H1 (cell line): ENCODE results near the gene PLK1. TPM values are rescaled to one million over a fixed set of nuclear protein-coding genes. Genes with fewer than 3 reads are reported as not detected.
"Not testable (repeated sequence)": the region's sequence is repeated elsewhere in the genome, so short reads cannot be mapped to it uniquely, and the experiment has no call there.

Source experiments
- CTCF ChIA-PET: fragments of 300-600 bp; sonication (Branson Sonifier 250); formaldehyde crosslinking; loops from one replicate; lab custom pipeline; 2021; ENCODE audit not compliant: partially characterized antibody; lab: Charles Lee
- POLR2A ChIA-PET: fragments of 300-600 bp; sonication (Branson Sonifier 250); formaldehyde crosslinking; loops from one replicate; lab custom pipeline; 2021; ENCODE audit warnings: inconsistent platforms; ENCODE audit not compliant: partially characterized antibody; lab: Charles Lee
- DNase-seq, 2 experiments: peaks; one replicate each; pipeline versions ENCODE4 v3.0.0 to v3.0.0-alpha.2; 2010 to 2022; ENCODE audit warnings: low spot score in 2 of 2, low read depth in 1 of 2, mixed read lengths in 1 of 2
- FAIRE-seq: peaks from 2 replicates; lab custom pipeline; 2011; peaks lifted over from hg19 to GRCh38; lab: Jason Lieb, UNC
- H2AFZ ChIP-seq: 2 replicates; pipeline ENCODE4 v1.8.1; 2012; ENCODE audit warnings: low read length, inconsistent platforms
- H2AK5ac ChIP-seq: 2 replicates; pipeline ENCODE4 v1.6.1; 2013; ENCODE audit warnings: low read depth, low read length
- H2BK120ac ChIP-seq: replicated peaks from 2 replicates; pipeline ENCODE3; 2013; ENCODE audit warnings: low read depth, low read length, inconsistent platforms
- H2BK12ac ChIP-seq: 2 replicates; pipeline ENCODE4 v1.6.1; 2013; ENCODE audit warnings: low read depth, low read length
- H2BK15ac ChIP-seq: 2 replicates; pipeline ENCODE4 v1.6.1; 2013; ENCODE audit warnings: low read length
- H2BK20ac ChIP-seq: 2 replicates; pipeline ENCODE4 v1.6.1; 2013; ENCODE audit warnings: low read length
- H2BK5ac ChIP-seq: 2 replicates; pipeline ENCODE4 v1.6.1; 2013; ENCODE audit warnings: low read depth, low read length
- H3K14ac ChIP-seq: 2 replicates; pipeline ENCODE4 v1.6.1; 2013; ENCODE audit warnings: inconsistent platforms; ENCODE audit not compliant: insufficient read length
- H3K18ac ChIP-seq: 2 replicates; pipeline ENCODE4 v1.6.1; 2013; ENCODE audit warnings: low read length; ENCODE audit errors: extremely low read depth
- H3K23ac ChIP-seq: 2 replicates; pipeline ENCODE4 v1.6.1; 2013; ENCODE audit warnings: inconsistent platforms; ENCODE audit not compliant: insufficient read length
- H3K23me2 ChIP-seq: 2 replicates; pipeline ENCODE4 v1.6.1; 2013; ENCODE audit warnings: low read depth, low read length
- H3K27ac ChIP-seq: 2 replicates; pipeline ENCODE4 v1.6.1; 2011; ENCODE audit warnings: low read depth, low read length, inconsistent platforms
- H3K27me3 ChIP-seq, 4 experiments: replicated peaks in 1 of 4; 1 replicate in 1 of 4; 2 replicates in 3 of 4; pipeline versions ENCODE4 v1.6.1 to v1.8.1; 2011 to 2013; ENCODE audit warnings: low read length in 3 of 4, mild to moderate bottlenecking in 3 of 4, inconsistent platforms in 2 of 4, mixed read lengths in 2 of 4, moderate library complexity in 1 of 4; ENCODE audit not compliant: control insufficient read depth in 3 of 4, insufficient read depth in 3 of 4; ENCODE audit errors: extremely low read depth in 1 of 4
- H3K36me3 ChIP-seq, 4 experiments: 2 replicates each; pipeline versions ENCODE4 v1.6.1 to v1.8.1; 2011 to 2013; ENCODE audit warnings: mild to moderate bottlenecking in 4 of 4, low read length in 3 of 4, moderate library complexity in 2 of 4, control low read depth in 1 of 4, inconsistent platforms in 1 of 4; ENCODE audit not compliant: insufficient read depth in 4 of 4, control insufficient read depth in 2 of 4
- H3K4ac ChIP-seq: replicated peaks from 2 replicates; pipeline ENCODE3; 2013; ENCODE audit warnings: low read length, low read depth, mixed read lengths, inconsistent platforms; ENCODE audit not compliant: insufficient read length
- H3K4me1 ChIP-seq, 4 experiments: replicated peaks in 1 of 4; 1 replicate in 1 of 4; 2 replicates in 3 of 4; pipeline versions ENCODE4 v1.6.1 to v1.8.1; 2011 to 2013; ENCODE audit warnings: low read length in 3 of 4, inconsistent platforms in 2 of 4, mixed read lengths in 1 of 4; ENCODE audit not compliant: insufficient read depth in 4 of 4, control insufficient read depth in 3 of 4
- H3K4me2 ChIP-seq, 2 experiments: 2 replicates each; pipeline versions ENCODE4 v1.6.1 to v1.8.1; 2011 to 2013; ENCODE audit warnings: low read depth in 2 of 2, low read length in 2 of 2, control low read depth in 1 of 2, inconsistent platforms in 1 of 2, mild to moderate bottlenecking in 1 of 2; ENCODE audit not compliant: insufficient read depth in 1 of 2
- H3K4me3 ChIP-seq, 4 experiments: fragments of 200-600, 300-600 bp in 1 of 4; sonication (generic), shearing (Covaris generic), sonication (Bioruptor Twin) in 1 of 4; 2 replicates each; pipeline versions ENCODE4 v1.5.1 to v1.8.1; 2011 to 2016; ENCODE audit warnings: low read length in 4 of 4, low read depth in 3 of 4, control low read depth in 2 of 4, inconsistent platforms in 2 of 4, mild to moderate bottlenecking in 2 of 4, mixed read lengths in 1 of 4, moderate library complexity in 1 of 4; ENCODE audit not compliant: insufficient read depth in 2 of 4; ENCODE audit errors: extremely low read depth in 1 of 4
- H3K56ac ChIP-seq: replicated peaks from 2 replicates; pipeline ENCODE3; 2013; ENCODE audit warnings: low read depth, mild to moderate bottlenecking, mixed read lengths, low read length, inconsistent platforms; ENCODE audit not compliant: insufficient read length
- H3K79me1 ChIP-seq: 2 replicates; pipeline ENCODE4 v1.6.1; 2013; ENCODE audit warnings: low read depth, low read length, control low read depth
- H3K79me2 ChIP-seq, 2 experiments: 2 replicates each; pipeline versions ENCODE4 v1.6.1 to v1.8.1; 2012 to 2013; ENCODE audit warnings: low read length in 2 of 2, mild to moderate bottlenecking in 2 of 2, inconsistent platforms in 1 of 2; ENCODE audit not compliant: insufficient read depth in 2 of 2, control insufficient read depth in 1 of 2
- H3K9ac ChIP-seq, 4 experiments: replicated peaks in 1 of 4; 1 replicate in 1 of 4; 2 replicates in 3 of 4; pipeline versions ENCODE4 v1.6.1 to v1.8.1; 2011 to 2013; ENCODE audit warnings: low read depth in 3 of 4, low read length in 3 of 4, control low read depth in 2 of 4, mild to moderate bottlenecking in 2 of 4, moderate library complexity in 2 of 4, inconsistent platforms in 1 of 4; ENCODE audit errors: extremely low read depth in 1 of 4
- H3K9me3 ChIP-seq, 2 experiments: 2 replicates each; pipeline versions ENCODE4 v1.6.1 to v1.8.1; 2012 to 2013; ENCODE audit warnings: mild to moderate bottlenecking in 2 of 2, moderate library complexity in 2 of 2, control low read depth in 1 of 2, inconsistent platforms in 1 of 2, low read depth in 1 of 2, low read length in 1 of 2, mixed read lengths in 1 of 2; ENCODE audit not compliant: insufficient read depth in 2 of 2
- H4K20me1 ChIP-seq, 2 experiments: replicated peaks in 1 of 2; 2 replicates each; pipeline versions ENCODE3 to v1.8.1; 2011 to 2013; ENCODE audit warnings: inconsistent platforms in 2 of 2, low read length in 2 of 2, mild to moderate bottlenecking in 1 of 2; ENCODE audit not compliant: insufficient read depth in 2 of 2, control insufficient read depth in 1 of 2
- H4K5ac ChIP-seq: 2 replicates; pipeline ENCODE4 v1.6.1; 2013; ENCODE audit warnings: low read length, low read depth, mixed read lengths, inconsistent platforms; ENCODE audit not compliant: insufficient read length
- H4K8ac ChIP-seq: 2 replicates; pipeline ENCODE4 v1.8.0; 2013; ENCODE audit warnings: mild to moderate bottlenecking, moderate library complexity, low read length, inconsistent platforms; ENCODE audit not compliant: insufficient read depth; ENCODE audit errors: extremely low read depth
- H4K91ac ChIP-seq: replicated peaks from 2 replicates; pipeline ENCODE3; 2013; ENCODE audit warnings: low read length, mixed read lengths, inconsistent platforms; ENCODE audit not compliant: insufficient read length
- WGBS, 2 experiments: shearing (Covaris generic) in 1 of 2; methylation state at CpG; one replicate each; pipeline versions ENCODE4 v1.1.6 to v1.1.7; 2013 to 2015; ENCODE audit warnings: low lambda C conversion rate in 2 of 2, mixed read lengths in 2 of 2, inconsistent platforms in 1 of 2, low coverage in 1 of 2, missing lambda C conversion rate in 1 of 2; ENCODE audit not compliant: insufficient replicate concordance in 2 of 2, insufficient coverage in 1 of 2, insufficient read length in 1 of 2; ENCODE audit errors: extremely low coverage in 1 of 2, missing lambda C conversion rate in 1 of 2; 5-methylcytosine and 5-hydroxymethylcytosine counted together
- polyA plus RNA-seq, 7 experiments: library from polyadenylated mRNA; depleted of rRNA in 3 of 7; stranded (reverse) in 5 of 7; unstranded in 2 of 7; fragments of >200 nt in 5 of 7; fragments of 200-250 nt in 2 of 7; gene quantifications; 1 replicate in 5 of 7; 2 replicates in 1 of 7; 4 replicates in 1 of 7; pipeline versions ENCODE4 v1.2.1 to v1.2.3, GENCODE V29; 2011 to 2013; ENCODE audit warnings: missing spikeins in 2 of 7, mixed read lengths in 2 of 7
- total RNA-seq: library from RNA; stranded (reverse); fragmentation: NEBNext Ultra II Directional; extraction: Animal tissue kit (Norgen Biotek cat#: 25700); gene quantifications from 2 replicates; pipeline ENCODE4 v1.2.1, GENCODE V29; 2021

The PLK1 gene
- total and polyA plus RNA-seq, 2 of the 8 experiments (the other 6 are each of a cell fraction or from before 2014, with no cell fraction given): 127 to 139 TPM

GRCh38 chr16:23737423-23738028, 58.8 kb downstream of the PLK1 start:
- H3K79me1 ChIP-seq, H3K27me3 ChIP-seq, H3K14ac ChIP-seq, H2BK5ac ChIP-seq, H3K4ac ChIP-seq, H4K5ac ChIP-seq, H2BK12ac ChIP-seq, H2AK5ac ChIP-seq, H3K56ac ChIP-seq, POLR2A ChIA-PET, H3K79me2 ChIP-seq, H3K27ac ChIP-seq, H2AFZ ChIP-seq, H2BK120ac ChIP-seq, H3K9ac ChIP-seq, H3K36me3 ChIP-seq, H3K4me1 ChIP-seq, H3K18ac ChIP-seq, FAIRE-seq, H4K91ac ChIP-seq, H3K9me3 ChIP-seq, H3K4me2 ChIP-seq, H3K4me3 ChIP-seq, H2BK20ac ChIP-seq, DNase-seq, H4K20me1 ChIP-seq, H2BK15ac ChIP-seq, H4K8ac ChIP-seq, H3K23me2 ChIP-seq, H3K23ac ChIP-seq: not testable (repeated sequence)
- 100% methylated on average over 1 of the region's 1 CpG; no CpG with 5 or more reads in 1 of the 2 experiments for WGBS, 2 experiments
- CTCF ChIA-PET: interaction anchor here (0.7 to 6.7 kb wide), 5 partner anchors 18 to 300 kb away, joined by 3 to 42 read pairs (median 4); no protein-coding TSS in a partner anchor
